Hematopoietic multipotent progenitor cell treated with erythropoietin and hydrocortisone succinate and interleukin-3 and kit ligand, for 4 days (in vitro differentiated cells): ENCODE results near the gene DPCD.
"Not testable (repeated sequence)": the region's sequence is repeated elsewhere in the genome, so short reads cannot be mapped to it uniquely, and the experiment has no call there.

Experiments
- DNase-seq: peaks from one replicate; pipeline ENCODE4 v3.0.0-alpha.2; 2015

DPCD gene

GRCh38 chr10:101623528-101623927, 35.4 kb downstream of the DPCD start:
- no peak for DNase-seq

GRCh38 chr10:101624526-101625102, 36.5 kb downstream of the DPCD start:
- no peak for DNase-seq

- no peak for DNase-seq
Measured at GRCh38 chr10:101625821-101626412, 37.8 kb downstream of the DPCD start.

DNA sequence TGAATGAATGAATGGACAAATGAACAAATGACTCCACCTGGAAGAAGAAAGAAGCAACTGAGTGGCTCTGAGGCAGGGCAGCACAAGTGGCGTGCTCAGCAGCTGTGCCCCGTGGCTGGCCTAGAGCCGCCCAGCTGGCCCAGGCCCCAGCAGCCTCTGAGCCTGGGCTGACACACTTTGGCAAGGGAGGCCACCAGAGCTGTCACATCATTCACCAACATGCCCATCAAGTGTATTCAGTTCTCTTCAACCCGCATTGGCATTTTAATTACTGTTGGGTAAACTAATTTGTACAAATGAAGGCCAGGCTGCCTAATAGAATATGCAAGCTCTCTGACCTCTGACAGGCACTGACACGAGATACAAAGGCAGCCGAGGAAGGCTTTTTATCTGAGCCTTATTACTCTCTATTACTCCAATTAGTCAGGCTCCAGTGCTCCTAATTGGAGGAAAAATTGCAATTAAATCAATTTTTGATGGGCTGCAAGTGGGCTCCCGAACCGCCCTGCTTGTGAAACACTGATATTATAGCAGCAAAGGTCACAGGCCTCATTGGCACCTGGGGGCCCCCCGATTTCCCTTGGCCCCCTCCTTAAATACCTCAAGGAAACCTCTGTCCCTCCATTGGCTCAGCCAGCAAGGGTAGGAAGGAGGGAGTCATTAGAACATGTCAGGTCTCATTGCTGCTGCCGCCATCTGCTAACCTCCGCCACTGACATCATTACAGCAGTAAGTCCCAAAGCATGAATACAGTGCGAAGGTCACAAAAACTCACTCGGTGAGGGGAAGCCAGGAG, 41.9 kb downstream of the DPCD start:
- no peak for DNase-seq

DNA sequence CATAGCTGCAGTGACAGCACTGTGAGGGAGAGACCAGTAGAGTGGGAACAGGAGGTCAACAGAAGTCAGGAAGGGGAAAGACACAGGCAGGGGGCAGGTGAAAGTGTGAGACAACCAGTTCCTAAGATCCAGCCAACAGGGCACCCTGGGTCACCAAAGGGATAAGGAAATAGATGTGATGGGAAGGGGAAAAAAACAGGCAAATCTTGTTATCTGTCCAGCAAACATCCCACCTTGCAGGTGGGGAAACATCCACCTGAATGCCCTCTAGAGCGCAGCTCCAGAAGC, 42.5 kb downstream of the DPCD start:
- no peak for DNase-seq

DNA sequence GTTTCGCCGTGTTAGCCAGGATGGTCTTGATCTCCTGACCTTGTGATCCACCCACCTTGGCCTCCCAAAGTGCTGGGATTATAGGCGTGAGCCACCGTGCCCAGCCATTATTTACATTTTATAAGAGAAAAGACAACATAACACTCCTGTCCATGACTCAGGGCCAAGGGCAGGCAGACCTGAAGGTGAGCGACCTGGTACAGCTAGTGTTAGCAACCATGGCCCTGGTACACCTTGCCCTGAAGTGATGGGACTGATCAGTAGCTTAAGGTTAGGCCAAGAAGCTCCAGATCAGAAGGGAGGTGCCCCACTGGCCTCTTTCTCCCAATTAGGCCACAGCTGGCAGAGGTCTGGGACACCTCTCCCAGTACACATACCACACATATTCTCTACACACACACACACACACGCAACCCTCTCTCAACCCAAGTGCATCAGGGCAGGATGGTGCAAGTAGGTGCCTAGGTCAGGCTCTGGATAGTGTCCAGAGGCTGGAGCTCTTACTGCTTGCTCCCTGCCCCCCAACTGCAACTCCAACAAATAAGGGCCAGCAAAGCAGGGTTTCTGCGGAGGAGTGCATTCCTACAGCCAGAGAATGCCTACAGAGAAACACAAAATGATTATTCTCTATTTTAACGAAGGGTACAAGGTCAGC, 43.8 kb downstream of the DPCD start:
- DNase-seq, result no peak

GRCh38 chr10:101633510-101633909, 45.4 kb downstream of the DPCD start:
- DNase-seq, result not testable (repeated sequence)

DNA sequence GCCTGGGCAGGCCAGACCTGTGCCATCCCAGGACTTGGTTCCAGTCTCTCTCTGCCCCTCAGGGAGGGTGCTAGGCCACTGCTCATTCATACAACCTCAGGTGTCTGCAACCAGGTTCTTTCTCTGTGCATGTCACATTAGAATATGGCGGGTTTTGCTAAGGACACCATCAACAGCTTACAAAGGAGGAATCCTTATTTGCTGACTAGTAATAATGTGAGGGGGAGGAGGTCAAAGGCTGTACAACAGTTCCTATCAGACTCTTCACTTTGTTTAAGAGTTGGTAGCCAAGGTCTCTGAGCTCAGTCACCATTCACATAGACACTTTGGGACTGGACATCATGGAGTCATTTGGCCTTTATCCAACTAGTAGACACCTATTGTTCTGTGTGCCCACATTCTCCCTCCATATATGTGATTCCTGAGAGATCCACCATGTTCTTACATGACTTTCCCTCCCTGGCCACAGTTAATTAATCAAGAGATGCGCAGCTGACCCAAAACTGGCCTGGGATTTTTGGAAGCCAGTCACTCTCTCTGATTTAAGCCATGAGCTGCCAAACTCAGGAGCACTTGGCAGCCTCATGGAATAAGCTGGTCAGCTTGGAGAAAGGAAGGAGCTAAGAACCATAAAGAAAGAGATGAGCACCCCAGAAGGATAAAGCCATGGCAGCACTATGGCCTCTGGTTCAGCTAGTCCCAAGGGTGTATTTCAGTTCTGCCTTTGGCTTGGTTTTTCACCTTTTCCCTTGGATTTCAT, 51.2 kb downstream of the DPCD start:
- DNase-seq, result no peak

DNA sequence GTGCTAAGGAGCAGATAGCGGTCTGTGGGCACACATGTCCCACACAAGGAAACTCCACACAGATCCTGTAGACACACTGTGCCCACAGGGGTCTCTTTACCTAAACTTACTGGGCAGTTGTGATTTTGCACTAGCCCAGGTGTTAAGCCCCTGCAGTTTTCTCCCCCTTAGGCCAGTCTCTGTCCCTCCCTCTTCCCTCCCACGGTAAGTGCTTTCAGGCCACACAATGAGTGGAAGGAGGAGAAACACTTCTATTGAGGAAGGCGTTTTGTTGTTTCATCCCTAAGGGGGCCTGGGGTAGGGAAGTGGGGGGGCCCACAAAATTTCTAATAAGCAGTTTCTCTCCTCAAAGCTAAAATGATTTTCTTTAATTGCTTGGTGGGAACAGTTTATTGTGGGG, 55.4 kb downstream of the DPCD start:
- DNase-seq, result no peak

DNA sequence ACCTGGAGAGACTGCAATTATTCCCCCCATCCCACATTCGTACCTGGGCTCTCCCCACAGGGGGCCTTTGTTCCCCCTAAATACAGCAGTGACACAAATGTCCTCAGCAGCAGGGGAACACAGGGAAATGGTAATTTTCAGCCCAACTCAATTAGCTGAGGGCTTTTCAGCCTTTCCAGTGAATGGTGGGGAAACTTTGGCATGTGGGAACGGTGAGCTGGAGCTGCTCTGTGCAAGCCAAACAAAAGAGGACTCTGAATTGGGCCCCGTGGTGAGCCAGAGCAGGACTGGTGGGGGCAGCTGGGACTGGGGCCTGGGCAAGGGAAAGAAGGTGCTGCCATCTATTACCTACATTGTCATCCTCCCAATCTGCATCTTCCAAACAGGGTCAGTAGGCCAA, 55.9 kb downstream of the DPCD start:
- no peak for DNase-seq

GRCh38 chr10:101645659-101646058, 57.5 kb downstream of the DPCD start:
- no peak for DNase-seq

- DNase-seq, result no peak
Measured at GRCh38 chr10:101646364-101646763, 58.2 kb downstream of the DPCD start.

DNA sequence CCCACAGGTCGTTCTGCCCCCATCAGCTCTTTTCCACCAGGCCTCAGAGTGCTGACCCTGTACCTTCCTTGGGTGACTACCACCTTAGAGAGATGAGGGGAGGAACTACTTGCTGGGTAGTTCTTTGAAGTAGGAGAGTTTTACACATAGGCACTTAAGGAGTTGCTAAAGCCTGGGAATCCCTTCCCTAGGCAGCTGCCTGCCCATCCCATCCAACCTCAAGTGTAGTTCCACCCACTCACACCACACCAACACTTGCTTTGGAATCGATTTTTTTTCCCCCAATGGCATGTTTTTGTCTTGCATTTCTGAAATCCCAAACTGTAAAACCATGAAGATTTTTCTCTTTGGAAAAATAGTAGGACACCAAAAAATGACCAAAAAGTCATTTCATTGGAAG, 59.1 kb downstream of the DPCD start:
- DNase-seq, result no peak

- DNase-seq, result peak; percentile 5
Measured at GRCh38 chr10:101649525-101650085, 61.5 kb downstream of the DPCD start.

DNA sequence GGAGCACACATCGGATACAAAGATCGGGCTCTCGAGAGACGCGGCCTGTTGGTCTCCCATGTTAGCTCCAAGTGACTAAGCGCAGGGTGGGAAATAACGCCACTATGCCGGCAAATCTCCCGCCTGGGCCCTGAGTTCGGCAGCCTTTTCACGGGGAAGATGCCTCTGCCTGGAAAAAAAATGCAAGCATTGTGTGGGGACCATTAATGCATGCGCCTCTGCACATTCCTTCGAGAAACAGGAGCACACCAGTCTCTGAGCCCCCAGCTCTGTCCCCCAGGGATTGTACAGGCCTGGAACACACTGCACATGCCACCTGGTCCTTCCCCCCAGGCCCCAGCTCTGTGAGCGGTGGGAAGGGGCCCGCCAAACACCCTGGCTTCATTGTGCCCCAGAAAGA, 62.7 kb downstream of the DPCD start:
- DNase-seq, result no peak

DNA sequence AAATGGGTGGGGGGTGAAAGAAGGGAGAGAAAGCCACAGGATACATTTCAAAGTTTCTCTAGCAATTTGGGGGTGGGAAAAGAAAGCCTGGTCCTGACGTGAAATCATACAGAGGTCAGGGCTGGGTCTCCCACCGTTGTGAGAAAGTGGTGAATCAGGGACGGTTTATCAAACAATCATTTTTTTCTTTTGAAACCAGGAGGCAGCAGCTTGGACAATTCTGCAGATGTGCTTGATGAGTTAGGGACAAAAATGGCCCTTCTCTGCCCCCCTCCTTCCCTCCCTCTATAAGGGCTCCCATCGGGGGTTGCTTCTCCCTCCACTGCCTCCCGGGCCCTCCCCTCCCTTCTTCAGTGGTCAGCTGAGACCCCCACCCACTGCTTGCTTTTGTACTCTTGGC, 63.2 kb downstream of the DPCD start:
- DNase-seq, result no peak

GRCh38 chr10:101653536-101653935, 65.4 kb downstream of the DPCD start:
- no peak for DNase-seq

- DNase-seq, result no peak
Measured at GRCh38 chr10:101655570-101655969, 67.4 kb downstream of the DPCD start.

- no peak for DNase-seq
Measured at GRCh38 chr10:101656890-101657289, 68.8 kb downstream of the DPCD start.

GRCh38 chr10:101658975-101659374, 70.9 kb downstream of the DPCD start:
- no peak for DNase-seq
